GM19240 (cell line): ENCODE measurements around the gene ELOVL3.
"Not testable (repeated sequence)": the region's sequence is repeated elsewhere in the genome, so short reads cannot be mapped to it uniquely, and the experiment has no call there.

Experiments
- DNase-seq: peaks from one replicate; pipeline ENCODE4 v3.0.0; 2011; ENCODE audit warnings: low spot score; ENCODE audit not compliant: insufficient read length

Gene ELOVL3

DNA sequence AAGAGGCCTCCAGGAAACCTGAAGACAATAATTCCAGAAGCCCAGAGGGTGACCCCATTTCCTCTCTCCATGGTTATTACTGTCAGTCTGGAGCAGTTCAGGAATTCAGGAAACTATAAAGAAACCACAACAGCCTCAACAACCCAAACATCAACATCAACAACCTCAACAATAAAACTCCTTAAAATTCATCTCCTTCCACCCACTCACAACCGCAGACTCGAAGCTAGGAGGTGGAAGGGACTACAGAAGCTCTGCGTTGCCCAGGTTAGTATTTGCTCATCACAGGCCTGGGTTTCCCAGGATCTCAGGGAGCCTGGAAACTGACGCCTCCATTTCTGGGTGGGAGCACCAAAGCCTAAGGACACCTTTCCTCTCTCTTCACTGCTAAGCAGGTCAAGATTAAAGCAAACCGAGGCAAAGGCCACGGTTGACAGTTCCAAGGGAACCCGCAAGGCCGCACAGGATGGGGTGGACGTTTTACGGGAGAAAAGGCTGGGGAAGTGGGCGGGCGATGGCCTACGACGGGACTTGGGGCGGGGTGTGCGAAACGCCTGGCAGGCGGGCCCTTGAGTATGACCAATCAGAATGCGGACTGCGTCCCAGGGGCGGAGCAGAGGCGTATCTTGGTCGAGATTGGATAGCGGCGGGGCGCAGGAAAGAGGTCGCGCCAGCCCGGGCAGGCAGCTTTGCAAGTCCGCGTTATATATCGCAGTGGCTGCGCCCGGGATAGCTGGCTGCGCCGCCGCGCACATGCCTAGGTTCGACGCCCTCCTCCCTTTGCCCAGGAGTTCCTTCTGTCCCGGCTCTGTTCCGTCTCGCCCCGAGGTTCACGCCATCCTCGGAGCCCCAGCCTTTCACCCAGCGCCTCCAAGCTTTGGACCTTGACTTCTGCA lies at the start of gene ELOVL3:
Gene ELOVL3 (plus strand): TSS at position 654 of the 896 bp plus-strand sequence. CDS start 250 bp downstream, outside the sequence.
- DNase-seq: peak; percentile 96

DNA sequence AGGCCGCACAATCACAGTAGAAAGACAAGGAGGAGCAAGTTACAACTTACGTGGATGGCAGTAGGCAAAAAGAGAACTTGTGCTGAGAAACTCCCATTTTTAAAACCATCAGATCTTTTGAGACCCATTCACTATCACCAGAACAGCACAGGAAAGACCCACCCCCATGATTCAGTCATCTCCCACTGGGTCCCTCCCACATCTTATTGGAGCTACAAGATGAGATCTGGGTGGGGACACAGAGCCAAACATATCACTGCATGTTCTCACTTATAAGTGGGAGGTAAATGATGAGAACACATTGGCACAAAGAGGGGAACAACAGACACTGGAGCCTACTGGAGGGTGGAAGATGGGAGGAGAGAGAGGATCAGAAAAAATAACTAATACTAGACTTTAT lies 41.5 kb upstream of the ELOVL3 start:
- no peak for DNase-seq

- no peak for DNase-seq
These were observed 40.8 kb upstream of the ELOVL3 start for GRCh38 chr10:102185272-102185671.

DNA sequence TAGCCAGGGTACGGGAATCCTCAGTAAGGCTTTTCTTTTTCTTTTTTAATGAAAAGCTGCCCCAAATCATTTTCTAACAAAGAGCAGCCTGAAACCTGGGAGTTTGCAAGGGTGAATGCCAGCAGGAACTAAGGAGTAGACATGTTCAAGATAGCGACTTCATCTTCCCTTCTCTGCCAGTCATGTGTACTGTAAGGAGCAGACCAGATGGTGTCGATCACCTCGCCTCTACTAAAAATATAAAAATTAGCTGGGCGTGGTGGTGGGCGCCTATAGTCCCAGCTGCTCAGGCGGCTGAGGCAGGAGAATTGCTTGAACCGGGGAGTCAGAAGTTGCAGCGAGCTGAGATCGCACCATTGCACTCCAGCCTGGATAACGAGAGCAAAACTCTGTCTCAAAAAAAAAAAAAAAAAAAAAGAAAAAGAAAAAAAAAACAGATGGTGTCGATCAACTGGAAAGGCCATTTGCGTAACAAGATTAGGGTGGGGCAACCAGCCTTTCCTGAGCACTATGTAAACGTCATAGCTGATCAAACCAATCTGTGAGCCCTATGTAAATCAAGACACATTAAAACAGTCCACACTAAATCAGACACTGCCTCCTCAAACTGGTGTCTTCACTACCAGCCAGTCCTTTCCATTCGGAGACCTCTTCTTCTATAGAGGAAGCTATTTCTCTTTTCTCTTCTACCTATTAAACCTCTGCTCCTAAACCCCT lies 40.1 kb upstream of the ELOVL3 start:
- no peak for DNase-seq

DNA sequence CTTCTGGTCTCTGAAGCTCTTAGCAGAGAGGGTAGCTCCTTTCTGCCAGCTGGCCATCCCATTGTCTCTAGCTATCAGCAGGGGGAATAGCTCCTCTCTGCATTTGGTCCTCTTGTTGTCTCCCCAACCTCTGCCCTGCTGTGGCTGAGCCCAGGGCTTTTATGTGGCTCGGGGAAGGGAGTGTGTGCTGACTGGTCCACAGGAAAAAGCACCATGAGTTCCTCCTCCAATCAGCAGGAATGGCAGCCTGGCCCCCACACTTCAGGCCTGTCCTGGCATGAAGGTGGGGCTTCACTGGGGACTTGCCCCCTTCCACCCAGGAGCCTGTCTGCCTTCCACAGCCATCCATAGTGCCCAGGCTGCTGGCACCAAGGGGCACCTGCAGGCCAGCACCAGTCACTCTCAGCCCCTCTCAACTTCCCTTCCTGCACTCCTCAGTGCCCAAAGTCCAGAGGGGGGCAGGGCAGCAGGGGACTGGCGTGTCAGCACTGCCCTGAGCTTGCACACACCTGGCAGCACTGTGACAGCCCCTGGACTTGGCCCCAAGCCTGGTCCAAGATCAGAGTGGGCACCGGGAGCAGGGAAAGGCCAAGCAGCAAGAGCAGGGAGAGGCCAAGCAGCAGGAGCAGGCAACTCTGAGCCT lies 37.7 kb upstream of the ELOVL3 start:
- no peak for DNase-seq

DNA sequence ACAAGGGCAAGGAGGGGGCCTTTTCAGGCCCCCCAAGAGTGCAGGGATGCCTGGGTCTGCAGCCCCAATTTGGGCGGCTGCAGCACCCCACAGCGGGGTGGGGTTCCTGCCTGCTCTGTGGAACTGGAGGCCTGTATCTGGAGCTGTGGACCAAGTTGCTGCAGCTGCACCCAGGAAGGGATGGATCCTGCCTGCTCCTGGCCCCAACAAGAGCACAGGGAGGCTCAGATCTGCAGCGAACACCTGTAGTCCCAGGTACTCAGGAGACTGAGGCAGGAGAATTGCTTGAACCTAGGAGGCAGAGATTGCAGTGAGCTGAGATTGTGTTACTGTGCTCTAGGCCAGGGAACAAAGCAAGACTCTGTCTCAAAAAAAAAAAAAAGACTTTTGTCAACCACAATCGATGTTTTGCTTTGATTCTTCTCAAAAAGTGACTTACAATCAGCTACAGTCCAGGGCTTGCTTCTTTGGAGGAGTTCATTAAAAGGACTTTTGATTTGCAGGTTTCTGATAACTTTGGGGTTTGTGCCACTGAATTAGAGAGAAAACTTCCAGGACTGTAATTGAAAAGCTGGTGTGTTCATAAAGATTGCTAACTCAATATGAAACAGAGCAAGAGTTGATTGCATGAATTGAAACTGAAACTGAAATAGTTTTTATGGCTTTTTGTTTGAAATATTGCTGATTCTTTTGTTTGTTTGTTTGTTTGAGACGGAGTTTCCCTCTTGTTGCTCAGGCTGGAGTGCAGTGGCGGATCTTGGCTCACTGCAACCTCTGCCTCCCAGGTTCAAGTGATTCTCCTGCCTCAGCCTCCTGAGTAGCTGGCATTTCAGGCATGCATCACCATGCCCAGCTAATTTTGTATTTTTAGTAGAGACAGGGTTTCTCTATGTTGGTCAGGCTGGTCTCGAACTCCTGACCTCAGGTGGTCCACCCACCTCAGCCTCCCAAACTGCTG lies 36.9 kb upstream of the ELOVL3 start:
- not testable (repeated sequence) for DNase-seq

DNA sequence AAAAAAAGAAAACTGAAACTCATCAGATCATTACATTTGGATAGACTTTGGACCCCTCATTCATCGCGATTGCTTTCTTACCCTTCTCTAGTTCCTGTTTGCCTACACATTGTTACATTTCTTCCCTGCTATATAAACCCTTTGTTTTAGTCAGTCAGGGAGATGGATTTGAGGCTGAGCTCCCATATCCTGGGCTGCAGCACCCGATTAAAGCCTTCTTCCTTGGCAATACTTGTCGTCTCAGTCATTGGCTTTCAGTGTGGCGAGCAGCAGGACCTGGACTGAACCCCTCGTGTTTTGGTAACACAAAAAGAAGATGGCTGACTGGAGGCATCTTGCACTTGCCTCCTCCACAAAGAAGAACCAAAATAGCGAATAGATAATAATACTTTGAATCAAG lies 34.1 kb upstream of the ELOVL3 start:
- DNase-seq: no peak

DNA sequence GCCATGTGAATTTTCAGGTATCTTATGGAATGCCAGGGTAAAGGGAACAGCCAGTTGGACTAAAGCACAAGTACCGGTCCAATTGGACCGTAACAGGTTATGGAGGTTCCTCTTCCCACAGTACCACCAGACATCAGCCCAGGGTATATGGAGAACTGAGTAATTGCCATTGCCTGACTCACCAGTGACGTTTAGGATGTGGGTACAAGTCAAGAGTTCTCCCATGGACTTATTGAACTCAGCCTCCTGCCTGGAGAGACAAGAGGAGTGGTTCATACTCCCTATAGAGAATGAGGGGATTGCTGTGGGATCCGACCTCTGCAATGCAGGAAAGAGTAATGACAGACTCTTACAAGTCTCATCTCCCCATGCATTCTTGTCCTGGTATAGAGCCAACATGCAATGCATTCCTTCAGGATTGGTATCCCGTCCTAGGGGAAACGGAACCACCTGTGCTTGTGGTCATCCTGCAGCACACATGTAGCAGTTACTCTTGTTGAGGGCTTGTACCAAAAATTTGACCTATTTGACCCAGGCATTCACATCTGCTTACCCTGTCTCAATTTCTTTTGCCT lies 30.7 kb upstream of the ELOVL3 start:
- no peak for DNase-seq

- no peak for DNase-seq
These were observed 29.2 kb upstream of the ELOVL3 start for GRCh38 chr10:102196893-102197292.

DNA sequence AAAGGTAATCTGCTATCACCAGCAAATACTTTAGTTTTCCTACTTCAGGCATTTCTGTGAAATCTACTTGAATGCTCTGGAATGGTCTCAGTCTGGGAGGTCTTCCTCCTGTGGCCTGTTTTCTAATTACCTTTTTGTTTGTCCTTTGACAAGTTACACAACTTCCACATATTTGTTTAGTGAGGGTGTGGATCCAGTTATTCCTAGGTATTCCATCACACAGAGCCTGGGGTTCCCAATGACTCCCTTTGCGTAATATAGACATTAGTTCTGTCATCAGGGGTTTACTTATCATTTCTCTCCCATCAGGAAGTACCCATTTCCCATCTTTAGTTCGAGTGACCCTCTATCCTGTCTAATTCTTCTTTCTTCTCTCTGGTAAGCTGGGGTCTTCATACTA lies 28.1 kb upstream of the ELOVL3 start:
- DNase-seq: no peak

DNA sequence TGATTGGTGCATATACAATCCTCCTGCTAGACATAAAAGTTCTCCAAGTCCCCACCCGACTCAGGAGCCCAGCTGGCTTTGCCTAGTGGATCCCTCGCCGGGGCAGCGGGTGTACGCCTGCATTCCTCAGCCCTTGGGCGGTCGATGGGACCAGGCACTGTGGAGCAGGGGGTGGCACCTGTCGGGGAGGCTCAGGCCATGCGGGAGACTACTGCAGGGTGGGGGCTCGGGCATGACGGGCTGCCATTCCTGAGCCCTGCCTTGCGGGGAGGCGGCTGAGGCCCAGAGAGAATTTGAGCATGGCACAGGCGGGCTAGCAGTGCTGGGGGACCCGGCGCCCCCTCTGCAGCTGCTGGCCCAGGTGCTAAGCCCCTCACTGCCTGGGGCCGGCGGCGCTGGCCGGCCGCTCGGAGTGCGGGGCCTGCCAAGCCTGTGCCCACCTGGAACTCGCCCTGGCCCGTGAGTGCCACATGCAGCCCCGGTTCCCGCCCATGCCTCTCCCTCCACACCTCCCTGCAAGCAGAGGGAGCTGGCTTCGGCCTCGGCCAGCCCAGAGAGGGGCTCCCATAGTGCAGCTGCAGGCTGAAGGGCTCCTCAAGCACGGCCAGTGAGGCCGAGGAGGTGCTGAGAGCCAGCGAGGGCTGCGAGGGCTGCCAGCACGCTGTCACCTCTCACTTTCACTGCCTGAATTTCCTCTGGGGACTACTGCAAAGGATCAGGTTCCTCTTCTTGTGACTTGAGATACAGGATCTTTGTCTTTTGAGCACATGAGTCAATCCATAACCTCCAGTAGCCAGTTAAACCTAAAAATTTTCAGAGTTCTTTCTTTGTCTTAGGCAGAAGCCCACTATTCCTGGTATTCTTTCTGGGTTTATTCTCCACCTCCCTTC lies 25.1 kb upstream of the ELOVL3 start:
- no peak for DNase-seq

DNA sequence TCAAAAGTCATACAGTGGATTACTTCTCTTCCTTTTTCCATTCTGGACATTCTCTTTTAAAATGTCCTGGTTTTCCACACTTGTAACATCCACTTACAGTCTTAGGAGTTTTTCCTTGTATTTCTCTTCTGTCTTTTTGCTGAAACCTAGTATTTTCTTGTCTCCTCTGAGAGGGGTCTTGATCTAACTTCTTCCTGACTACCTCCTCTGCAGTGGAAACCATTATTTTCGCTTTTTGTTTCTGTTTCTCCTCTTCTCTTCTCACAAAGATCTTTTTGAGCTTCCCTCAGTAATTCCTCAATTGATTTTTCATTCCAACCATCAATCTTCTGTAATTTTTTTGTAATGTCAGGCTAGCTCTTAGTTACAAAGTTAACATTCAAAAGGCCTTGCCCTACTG lies 23.7 kb upstream of the ELOVL3 start:
- no peak for DNase-seq

DNA sequence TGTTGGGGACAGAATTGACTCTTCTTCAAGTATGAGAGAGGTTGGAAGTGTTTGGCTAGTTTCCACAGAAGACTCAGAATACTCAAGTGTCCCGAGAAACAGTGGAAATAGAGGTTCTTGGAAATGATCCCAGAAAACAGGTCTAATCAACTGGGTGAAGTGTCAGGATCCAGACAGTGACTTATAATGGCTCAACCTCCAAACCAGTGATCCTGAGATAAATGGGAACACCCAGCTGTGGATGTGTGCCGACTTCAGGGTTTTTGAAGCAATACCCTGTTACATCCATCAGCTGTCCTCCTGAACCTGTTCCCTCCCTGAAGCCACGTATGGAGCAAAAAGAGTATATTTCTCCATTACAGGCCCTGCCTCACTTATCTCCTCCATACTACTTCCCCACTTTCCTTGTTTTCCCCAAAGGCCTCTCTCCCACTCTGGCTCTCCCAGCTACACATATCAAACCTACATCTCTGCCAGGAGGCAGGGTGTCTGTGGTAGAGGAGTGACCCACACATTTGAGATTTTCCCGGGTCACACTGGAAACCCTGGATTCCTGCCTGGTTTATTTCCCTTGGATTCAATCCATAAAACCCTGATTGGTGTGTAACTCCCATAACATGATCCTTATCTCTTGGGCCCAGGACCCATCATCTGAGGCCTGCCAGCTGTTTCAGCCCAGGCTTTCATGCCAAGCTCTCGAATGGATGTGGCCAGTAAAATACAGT lies 17.6 kb upstream of the ELOVL3 start:
- DNase-seq: no peak

GRCh38 chr10:102211615-102212299 lies 14.3 kb upstream of the ELOVL3 start:
- DNase-seq: no peak

DNA sequence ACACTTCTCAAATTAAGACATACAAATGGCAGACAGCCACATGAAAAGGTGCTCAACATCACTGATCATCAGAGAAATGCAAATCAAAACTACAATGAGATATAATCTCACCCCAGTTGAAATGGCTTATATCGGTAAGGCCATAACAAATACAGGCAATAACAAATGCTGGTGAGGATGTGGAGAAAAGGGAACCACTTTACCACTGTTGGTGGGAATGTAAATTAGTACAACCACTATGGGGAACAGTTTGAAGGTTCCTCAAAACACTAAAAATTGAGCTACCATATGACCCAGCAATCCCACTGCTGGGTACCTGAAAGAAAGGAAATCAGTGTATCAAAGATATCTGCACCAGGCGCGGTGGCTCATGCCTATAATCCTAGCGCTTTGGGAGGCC lies 12.5 kb upstream of the ELOVL3 start:
- DNase-seq: not testable (repeated sequence)

GRCh38 chr10:102219370-102219769 lies 6.7 kb upstream of the ELOVL3 start:
- DNase-seq: no peak

GRCh38 chr10:102220612-102221011 lies 5.5 kb upstream of the ELOVL3 start:
- DNase-seq: no peak

DNA sequence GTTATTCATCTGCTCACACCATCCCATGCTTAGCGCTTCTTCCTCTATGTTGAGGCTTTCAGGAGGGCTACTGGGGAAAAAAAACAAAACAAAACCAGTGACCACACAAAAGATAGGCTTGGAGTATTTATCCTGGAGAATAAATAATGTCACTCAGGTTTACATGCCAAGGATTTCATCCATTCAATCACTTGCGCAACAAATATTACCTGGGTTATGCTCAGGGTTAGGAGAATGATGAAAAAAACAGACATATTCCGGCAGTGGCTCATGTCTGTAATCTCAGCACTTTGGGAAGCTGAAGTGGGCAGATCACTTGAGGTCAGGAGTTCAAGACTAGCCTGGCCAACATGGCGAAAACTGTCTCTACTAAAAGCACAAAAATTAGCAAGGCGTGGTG lies 3.3 kb upstream of the ELOVL3 start:
- DNase-seq: no peak

DNA sequence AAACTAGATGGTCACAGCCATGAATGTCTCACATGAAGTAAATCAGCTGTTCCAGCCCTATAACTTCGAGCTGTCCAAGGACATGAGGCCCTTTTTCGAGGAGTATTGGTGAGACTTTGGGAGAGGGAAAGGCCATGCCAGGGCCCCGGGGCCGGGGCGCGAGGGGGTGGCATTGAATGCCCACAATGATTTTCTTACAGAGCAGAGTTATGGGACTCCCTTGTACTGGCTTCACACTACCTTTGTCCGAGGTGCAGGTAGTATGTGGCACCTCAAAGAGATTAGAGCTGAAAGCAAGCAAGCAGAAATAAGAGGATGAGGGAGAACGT lies 407 bp downstream of the ELOVL3 start:
- DNase-seq: no peak
